Iris pigment epithelial cell (primary cell): ENCODE measurements around the gene SLX4IP.
"Not testable (repeated sequence)": the region's sequence is repeated elsewhere in the genome, so short reads cannot be mapped to it uniquely, and the experiment has no call there.

Experiments used
- DNase-seq: peaks from one replicate; pipeline ENCODE4 v3.0.0-alpha.2; 2011; ENCODE audit warnings: low read depth

Gene SLX4IP

GRCh38 chr20:10576411-10577090 is 141.4 kb downstream of the SLX4IP start:
- DNase-seq: no peak

DNA sequence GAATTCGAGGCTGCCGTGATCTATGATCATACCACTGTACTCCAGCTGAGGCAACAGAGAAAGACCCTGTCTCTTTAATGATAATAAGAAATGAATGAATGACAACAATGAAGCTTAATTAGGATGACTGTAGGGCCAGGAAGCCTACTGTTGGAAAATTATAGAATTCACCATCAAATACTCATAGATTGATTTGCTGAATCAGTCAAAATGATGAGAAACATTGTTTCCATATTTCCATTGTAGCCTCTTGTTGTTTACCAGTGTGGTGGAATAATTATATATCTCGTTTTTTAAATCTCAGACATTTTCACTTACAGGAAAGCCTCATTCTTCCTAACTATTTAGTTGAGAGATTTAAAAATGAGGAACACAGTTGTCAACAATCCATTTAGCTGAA is 142.5 kb downstream of the SLX4IP start:
- no peak for DNase-seq

DNA sequence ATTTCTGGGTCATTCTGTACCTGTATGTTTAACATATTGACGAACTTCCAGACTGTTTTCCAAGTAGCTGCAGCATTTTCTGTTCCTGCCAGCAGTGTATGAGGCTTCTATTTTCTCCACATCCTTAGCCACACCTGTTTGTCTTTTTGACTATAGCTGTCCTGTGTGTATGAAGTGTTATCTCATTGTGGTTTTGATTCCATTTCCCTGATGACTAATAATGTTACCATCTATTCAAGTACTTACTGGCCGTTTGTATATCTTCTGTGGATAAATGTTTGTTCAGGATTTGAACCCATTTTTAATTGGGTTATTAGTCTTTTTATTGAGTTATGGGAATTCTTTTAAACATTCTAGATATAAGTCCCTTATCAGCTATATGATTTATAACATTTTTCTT is 143.5 kb downstream of the SLX4IP start:
- peak; percentile 92 for DNase-seq

DNA sequence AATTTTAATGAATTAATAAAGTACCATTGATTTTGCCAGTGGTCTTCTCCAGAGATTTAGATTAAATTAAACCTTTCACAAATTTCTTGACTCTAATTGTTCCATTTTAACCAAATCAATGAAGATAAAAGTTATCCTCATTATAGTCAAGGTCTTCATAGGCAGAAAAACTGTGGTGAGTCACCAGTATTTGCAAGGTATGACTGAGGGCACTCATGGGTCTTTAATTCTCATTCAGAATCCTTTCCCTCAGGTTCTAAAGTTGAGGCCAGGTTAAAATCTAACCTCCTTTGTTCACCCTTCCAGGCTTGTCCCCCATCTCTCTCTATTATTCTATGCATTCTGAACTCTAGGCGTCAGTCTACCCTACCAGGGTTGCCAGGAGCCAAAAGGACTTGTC is 144.8 kb downstream of the SLX4IP start:
- DNase-seq: peak; percentile 34

GRCh38 chr20:10580700-10581099 is 145.6 kb downstream of the SLX4IP start:
- no peak for DNase-seq

DNA sequence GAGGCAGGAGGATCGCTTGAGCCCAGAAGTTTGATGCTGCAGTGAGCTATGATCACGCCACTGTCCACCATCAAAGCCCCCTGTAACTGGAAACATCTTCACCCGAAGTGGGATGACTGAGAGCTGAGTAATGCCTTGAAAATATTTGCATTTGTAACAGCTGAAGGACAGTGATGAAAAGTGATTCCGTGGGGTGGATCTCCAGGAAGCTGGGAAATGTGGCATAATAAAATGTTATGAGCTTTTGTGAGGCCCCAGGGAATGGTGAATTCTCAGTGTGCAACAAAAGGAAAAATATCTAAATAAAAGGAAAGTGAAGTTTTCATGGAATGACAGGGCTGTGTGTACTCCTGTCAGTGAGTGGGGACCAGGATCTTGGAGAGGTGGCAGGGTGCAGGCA is 146.7 kb downstream of the SLX4IP start:
- DNase-seq: peak; percentile 76

- no peak for DNase-seq
These were observed 149.3 kb downstream of the SLX4IP start for GRCh38 chr20:10584371-10584770.

- no peak for DNase-seq
These were observed 150.2 kb downstream of the SLX4IP start for GRCh38 chr20:10585308-10585707.

GRCh38 chr20:10586296-10586695 is 151.2 kb downstream of the SLX4IP start:
- no peak for DNase-seq

DNA sequence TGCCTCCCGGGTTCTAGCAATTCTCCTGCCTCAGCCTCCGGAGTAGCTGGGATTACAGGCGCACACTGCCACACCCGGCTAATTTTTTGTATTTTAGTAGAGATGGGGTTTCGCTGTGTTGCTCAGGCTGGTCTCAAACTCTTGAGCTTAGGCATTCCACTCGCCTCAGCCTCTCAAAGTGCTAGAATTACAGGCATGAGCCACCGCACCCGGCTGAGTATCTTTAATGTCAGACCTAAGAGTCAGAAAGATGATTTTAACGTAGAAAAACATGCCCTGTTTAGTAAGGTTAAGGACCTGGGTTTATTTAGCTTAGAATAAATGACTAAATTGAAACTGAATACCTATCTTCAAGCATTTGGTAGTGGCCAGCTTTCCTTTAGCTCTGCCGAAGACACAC is 155.3 kb downstream of the SLX4IP start:
- not testable (repeated sequence) for DNase-seq

DNA sequence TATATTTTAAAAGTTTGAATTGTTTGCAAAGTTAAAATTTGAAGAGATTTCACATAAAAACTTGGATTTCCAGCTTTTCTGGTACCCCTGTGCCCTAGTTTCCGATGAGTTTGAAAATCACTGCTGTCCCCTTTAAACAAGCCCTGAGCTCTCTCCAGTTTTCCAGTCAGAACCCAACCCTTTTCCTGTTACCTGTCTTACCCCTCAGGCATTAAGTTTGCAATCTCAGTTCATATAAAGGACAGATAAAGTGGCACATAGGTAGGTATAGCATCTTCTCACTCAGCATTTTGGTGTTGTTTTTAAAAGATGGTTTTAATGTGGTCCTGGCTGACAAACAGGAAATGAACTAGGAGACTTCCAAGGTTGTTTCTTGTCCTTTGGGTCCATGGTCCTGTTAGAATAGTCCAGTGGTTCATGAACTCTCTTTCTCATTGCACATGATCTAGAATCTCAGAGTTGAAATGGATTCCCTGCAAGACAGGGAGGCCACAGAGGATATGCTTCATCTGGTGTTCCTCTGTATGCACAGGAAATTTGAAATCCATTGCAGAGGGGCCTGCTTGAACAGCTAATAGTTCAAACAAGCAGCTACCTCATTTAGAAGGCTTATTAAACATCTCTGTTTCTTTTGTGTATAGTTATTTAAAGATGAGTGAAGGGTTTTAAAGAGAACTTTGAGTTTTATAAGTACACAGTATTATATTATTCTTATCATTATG is 156.0 kb downstream of the SLX4IP start:
- DNase-seq: no peak

GRCh38 chr20:10591946-10592521 is 156.9 kb downstream of the SLX4IP start:
- DNase-seq: no peak

GRCh38 chr20:10594296-10594868 is 159.3 kb downstream of the SLX4IP start:
- no peak for DNase-seq

GRCh38 chr20:10595266-10595665 is 160.2 kb downstream of the SLX4IP start:
- DNase-seq: no peak

- DNase-seq: no peak
These were observed 160.9 kb downstream of the SLX4IP start for GRCh38 chr20:10595985-10596384.

- peak; percentile 94 for DNase-seq
These were observed 161.6 kb downstream of the SLX4IP start for GRCh38 chr20:10596710-10597121.

DNA sequence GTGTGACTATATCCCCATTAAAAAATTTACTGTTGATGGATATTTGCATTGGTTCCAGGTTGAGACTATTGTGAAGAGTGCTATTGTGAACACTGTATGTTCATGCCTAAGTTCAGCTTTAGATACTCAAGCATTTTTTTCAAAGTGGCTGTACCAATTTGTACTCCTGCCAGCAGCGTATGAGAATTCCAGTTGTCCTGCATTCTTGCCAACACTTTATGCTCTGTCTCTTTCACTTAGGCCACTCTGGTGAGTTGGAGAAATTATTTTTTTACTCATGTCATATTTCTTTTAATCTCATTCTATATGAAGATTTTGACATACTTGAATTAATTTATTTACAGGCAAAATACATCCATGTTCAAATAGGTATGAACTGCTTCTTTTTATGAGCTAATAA is 162.5 kb downstream of the SLX4IP start:
- DNase-seq: no peak

DNA sequence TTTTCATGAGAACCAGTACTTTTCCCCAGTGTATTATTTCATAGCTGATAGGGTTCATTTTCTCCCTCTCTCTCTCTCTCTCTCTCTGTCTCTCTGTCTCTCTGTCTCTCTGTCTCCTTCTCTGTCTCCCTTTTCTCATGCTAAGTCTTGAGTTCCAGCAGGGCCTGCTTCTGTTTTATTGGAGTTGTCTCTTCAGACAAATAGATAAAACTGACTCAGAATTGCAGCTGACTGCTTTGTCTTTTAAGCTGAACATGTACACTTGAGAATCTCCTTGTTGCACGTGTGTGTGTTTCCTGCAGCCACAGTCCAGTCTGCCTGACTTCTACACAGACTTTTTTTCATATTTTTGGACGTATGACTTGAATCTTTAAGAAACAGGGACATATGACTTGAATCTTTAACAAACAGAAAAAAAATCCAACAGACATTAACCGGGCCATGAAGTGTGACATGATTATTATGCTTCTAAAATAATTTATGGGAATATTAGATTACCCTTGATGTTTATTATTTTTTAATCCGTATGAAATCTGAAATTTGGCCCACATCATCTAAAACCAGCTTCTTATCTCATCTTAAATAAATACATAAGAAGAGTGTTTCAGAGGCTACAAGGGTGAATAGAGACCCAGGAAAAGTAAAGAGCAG is 167.2 kb downstream of the SLX4IP start:
- DNase-seq: no peak

GRCh38 chr20:10603378-10603777 is 168.3 kb downstream of the SLX4IP start:
- no peak for DNase-seq

DNA sequence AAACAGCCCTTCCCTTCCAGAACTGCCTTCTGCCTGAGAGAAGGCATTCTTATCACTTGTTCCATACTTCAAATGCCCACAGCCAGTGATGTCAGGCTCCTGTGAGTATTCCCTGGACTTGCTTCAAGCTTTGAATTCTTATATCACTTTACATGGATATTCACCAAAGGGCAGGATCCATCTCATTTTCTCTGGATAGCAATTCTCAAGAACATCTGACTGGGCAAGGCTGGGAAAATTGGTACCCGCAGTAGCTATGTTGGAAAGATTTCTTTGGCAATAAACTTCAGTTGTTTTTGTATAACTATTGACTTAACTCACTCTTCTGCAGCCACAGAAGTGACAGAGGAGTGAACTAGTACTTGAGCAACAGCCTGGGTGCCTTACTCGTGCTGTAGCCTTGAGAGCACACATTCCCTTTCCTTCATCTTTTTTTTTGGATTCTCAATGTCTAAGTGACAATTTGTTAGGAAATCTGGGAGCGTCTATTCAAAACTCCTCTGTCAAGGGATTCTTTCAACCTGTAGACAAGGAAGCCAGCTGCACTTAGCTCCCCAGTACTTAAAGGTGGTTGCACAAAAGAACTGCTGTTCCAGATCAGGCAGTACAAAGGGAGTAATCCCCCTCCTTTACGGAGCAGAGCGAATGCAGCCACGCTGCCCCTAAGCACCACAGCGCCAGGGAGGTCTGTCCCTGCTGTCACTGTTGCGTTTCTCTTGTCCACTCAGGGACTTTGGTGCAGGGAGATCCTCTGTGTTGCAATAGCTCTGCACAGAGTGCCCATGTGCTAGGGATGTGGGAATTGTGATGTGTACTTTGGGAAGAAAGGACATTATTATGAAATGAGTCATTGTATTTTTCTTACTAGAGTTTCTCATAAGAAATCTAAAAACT is 169.1 kb downstream of the SLX4IP start:
- DNase-seq: peak; percentile 88

DNA sequence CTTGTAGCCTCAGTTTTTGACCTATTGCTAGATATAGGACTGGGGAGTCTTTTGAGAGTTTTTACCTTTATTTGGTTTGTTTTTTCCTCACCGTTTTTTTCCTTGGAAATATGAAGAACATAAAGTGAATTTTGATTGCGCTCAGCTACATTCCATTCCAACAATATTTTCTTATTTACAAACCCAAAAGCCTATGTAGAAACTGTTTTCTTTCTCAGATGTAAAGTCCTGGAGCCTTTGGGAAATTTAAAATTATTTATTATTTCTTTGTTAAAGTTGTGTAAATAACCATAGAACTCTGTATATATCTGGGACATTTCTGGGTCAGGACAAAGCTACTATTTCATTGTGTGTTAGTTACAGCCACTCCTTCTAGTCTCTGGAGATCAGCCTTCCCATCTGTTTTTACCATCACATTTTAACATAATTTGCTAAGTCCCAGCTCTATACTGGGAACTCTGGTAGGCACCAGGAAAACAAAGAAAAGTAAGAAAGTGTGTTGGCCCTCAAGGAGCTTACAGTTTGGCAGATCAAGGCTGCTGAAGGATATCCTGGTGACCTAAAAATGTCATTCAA is 169.8 kb downstream of the SLX4IP start:
- no peak for DNase-seq
